Non-pigmented ciliary epithelial cell (primary cell): ENCODE data around the gene KRTAP1-3.
"Not testable (repeated sequence)": the region's sequence is repeated elsewhere in the genome, so short reads cannot be mapped to it uniquely, and the experiment has no call there.

Source experiments
- DNase-seq: peaks from one replicate; pipeline ENCODE4 v3.0.0-alpha.2; 2010; ENCODE audit warnings: low read depth

Gene KRTAP1-3

GRCh38 chr17:41010441-41010840 lies 24.2 kb downstream of the KRTAP1-3 start:
- DNase-seq = no peak

GRCh38 chr17:41009936-41010335 lies 24.7 kb downstream of the KRTAP1-3 start:
- no peak for DNase-seq

DNA sequence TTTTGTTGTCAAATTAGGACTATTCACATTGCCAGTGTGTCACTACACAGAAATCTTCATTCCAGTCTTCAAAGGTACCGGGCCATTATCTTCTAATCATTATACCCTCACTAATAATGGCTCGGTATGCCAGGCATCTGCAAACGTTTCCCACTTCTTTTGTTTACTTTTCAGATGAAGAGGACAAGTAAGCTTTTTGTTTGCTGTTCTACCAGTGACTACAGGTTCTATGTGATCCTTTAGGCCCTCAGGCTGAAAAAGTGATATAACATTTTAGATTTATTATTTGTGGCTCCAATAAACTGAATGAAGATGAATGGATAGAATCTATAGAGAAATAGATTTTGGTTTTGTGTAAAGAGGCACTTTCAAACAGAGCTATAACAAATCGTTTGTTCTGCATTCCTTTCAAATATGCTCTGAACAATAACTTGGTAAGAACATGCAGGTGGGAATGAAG lies 25.3 kb downstream of the KRTAP1-3 start:
- no peak for DNase-seq

DNA sequence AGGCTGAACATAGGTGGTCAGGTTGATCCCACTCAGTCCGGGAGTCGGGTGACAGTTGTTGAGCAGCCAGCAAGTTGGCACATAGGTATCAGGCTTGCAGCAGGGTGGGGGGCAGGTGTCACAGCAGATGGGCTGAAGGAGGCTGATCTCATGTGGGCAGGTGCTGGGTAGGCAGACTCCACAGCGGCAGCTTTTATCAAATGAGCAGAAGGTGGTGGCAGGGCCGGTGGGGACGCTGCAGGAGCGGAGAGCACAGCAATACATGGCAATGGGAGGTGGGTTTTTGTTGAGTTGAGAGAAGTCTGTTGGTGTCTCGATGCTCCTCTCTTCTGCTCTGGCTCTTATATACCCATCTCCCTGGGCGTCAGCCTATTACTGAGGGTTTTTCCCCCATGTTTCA lies 25.9 kb downstream of the KRTAP1-3 start, which contains the start of gene KRTAP3-1:
KRTAP3-1 (minus strand) TSS at position 318 of the 400 bp plus-strand sequence; CDS start at position 264, 54 bp downstream.
- no peak for DNase-seq

- DNase-seq = no peak
Observed at GRCh38 chr17:41004397-41004796, 30.3 kb downstream of the KRTAP1-3 start.

DNA sequence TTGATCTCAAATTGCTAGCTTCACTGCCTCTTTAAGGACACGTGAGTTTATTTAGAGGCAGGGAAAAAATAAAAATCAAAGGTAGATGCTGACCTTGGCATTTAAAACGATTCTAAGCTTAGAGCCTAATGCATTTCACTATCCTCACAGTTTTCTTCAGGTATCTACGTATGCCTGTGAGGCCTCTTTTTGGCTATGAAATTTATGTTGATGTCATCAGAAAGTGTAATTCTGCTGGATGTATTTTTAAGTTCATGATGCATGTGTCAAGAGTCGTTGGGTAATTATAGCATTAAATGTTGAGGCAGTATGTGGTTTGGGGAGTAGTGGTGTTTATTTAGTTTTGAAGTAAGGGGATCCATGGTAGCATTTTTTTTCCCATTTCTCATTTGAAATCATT lies 30.7 kb downstream of the KRTAP1-3 start:
- no peak for DNase-seq

GRCh38 chr17:41002814-41003213 lies 31.9 kb downstream of the KRTAP1-3 start:
- DNase-seq = peak; percentile 41

GRCh38 chr17:41001795-41002194 lies 32.9 kb downstream of the KRTAP1-3 start:
- DNase-seq = no peak

GRCh38 chr17:40999563-40999962 lies 35.1 kb downstream of the KRTAP1-3 start, which contains the start of gene KRTAP3-2:
TSS of gene KRTAP3-2 (minus strand) at chr17:40999906. CDS start at chr17:40999853, 53 bp downstream.
- DNase-seq = not testable (repeated sequence)

DNA sequence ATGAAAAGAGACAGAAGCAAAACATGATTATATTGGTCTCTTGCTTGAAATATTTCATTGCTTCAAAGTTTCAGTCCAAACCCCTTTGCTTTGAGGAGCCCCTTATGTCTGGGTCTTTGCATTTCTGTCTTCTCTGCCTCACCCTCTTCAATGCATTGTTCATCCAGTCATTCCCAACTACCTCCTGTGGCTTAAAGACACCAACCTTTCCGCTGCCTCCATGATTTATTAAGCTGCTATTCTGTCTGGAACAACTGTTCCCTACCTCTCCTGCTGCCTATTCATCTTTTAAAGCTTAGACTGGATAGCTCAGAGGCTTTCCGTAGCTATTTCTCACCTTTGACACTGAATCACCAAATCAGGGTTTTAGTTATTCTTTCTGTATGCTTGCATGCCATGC lies 37.3 kb downstream of the KRTAP1-3 start:
- no peak for DNase-seq

DNA sequence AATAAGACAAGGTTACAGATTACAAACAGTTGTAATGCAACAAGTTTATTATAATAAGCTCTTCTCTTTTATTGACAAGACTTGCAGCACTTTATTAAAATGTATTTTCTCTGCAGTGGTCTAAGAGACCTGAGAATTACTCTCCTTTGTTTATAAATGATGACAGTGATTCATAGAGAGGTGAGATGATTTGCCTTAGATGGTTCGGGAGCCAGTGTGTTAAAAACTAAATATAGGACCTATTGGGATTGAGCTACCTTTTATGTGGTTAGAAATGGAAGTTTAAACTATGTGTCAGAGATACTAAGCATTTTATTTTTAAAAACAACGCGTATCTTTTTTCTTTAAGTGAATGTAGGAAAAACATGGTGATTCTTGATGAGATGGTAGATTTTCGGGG lies 37.8 kb downstream of the KRTAP1-3 start:
- no peak for DNase-seq

DNA sequence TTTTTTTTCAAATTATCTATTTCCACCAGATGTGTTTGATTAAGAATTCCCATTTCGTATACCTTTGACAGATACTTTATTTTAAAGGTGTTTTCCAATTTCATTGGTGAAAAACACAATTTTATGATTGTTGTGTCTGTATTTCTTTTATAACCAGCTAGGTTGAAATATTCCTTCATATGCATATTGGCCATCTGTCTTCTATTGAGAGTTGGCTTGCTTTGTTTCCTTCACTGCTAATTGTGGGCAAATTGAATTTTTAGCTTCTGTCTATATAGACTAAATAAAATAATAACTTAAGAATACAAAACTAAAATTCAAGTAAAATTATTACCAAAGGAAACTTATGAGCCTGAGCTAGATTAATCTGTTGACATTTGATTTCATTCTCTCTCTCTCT lies 39.6 kb downstream of the KRTAP1-3 start:
- DNase-seq = no peak

DNA sequence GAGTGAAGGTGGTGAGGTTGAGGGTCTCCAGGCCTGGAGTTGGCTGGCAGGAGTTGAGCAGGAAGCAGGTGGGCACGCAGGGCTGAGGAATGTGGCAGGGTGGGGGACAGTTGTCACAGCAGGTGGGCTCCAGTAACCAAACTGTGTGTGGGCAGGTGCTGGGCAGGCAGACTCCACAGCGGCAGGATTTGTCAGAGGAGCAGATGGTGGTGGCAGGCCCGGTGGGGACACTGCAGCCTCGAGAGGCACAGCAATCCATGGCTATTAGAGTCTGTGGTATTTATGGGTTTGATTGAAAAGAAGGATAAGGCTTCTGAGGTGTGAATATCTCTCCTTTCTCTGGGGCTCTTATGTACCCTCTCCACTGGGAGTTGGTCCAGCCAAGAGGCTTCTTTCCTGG lies 40.8 kb downstream of the KRTAP1-3 start, which contains the start of gene KRTAP3-3:
KRTAP3-3 (minus strand) TSS at position 326 of the 400 bp plus-strand sequence; CDS start at position 259, 67 bp downstream.
- DNase-seq = no peak

GRCh38 chr17:40993084-40993483 lies 41.6 kb downstream of the KRTAP1-3 start:
- no peak for DNase-seq

GRCh38 chr17:40992666-40993065 lies 42.0 kb downstream of the KRTAP1-3 start:
- no peak for DNase-seq

GRCh38 chr17:40986920-40987319 lies 47.8 kb downstream of the KRTAP1-3 start:
- DNase-seq = no peak

- DNase-seq = no peak
Observed at GRCh38 chr17:40984226-40984625, 50.4 kb downstream of the KRTAP1-3 start, which contains the start of gene KRT40. TSS of gene KRT40 (minus strand) at chr17:40984326. CDS start at chr17:40984273, 53 bp downstream.
